GM12878 (cell line): Measurements from ENCODE around the gene DST.

ENCODE experiments used
- CTCF ChIP-seq, 3 experiments: IDR thresholded peaks in 2 of 3; conservative IDR thresholded peaks in 1 of 3; 2 replicates each; pipeline ENCODE4 v1.5.1; 2011; ENCODE audit warnings: low read depth in 3 of 3, low read length in 3 of 3, mild to moderate bottlenecking in 3 of 3, control low read depth in 2 of 3, moderate library complexity in 2 of 3, inconsistent platforms in 1 of 3, mixed read lengths in 1 of 3; ENCODE audit not compliant: control insufficient read depth in 2 of 3, insufficient read depth in 1 of 3; ENCODE audit errors: extremely low read depth in 1 of 3
- HDAC2 ChIP-seq: fragments of 200-600 bp; sonication (generic); IDR thresholded peaks from 2 replicates; pipeline ENCODE4 v1.6.1; 2017
- NFYB ChIP-seq: IDR thresholded peaks from 2 replicates; pipeline ENCODE4 v1.6.1; 2011; ENCODE audit warnings: low read depth, mild to moderate bottlenecking, low read length, improper control_type of control experiment, moderate library complexity; ENCODE audit not compliant: insufficient read depth
- RAD21 ChIP-seq: IDR thresholded peaks from 2 replicates; pipeline ENCODE4 v1.6.1; 2011; ENCODE audit warnings: mild to moderate bottlenecking, low read depth, low read length, moderate library complexity; ENCODE audit not compliant: insufficient read depth

GRCh38 chr6:56552187-56553130, 90.2 kb downstream of the DST start:
- TF ChIP-seq HDAC2 = no peak
- TF ChIP-seq RAD21 = no peak
- no peak for TF ChIP-seq NFYB
- no peak for TF ChIP-seq CTCF (IDR thresholded peaks at IDR 0.05 in 2 of 3, conservative IDR thresholded peaks at IDR 0.05 in 1 of 3; ENCODE audit: control insufficient read depth in 2 of 3, extremely low read depth in 1 of 3, insufficient read depth in 1 of 3, low read depth in 3 of 3, low read length in 3 of 3)
